ENCODE data around the gene CACNA2D3.

DNA sequence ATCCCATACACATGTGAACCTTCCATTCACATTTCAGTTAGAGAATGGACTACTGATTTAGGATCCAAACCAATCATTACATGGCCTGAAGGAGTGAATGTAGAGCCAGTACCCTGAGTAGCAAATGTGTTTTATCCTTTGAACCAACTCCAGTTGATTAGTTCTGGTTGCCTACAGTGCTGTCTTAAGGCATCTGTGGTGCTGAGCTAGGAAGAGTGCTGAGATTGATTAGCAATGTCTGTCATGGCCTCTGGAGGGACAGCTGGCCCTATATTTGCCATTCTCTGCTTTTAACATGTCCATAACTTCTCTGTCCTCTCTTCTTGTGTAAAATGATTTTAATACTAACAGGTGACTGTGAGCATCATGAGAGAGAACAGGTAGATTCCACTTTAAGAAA is 794.4 kb downstream of the CACNA2D3 start:
- no peak for TF ChIP-seq EP300 (conservative IDR thresholded peaks at IDR 0.05; ENCODE audit: poor library complexity, severe bottlenecking)
- TF ChIP-seq CTCF (IDR thresholded peaks at IDR 0.05; ENCODE audit: poor library complexity, severe bottlenecking): no peak
- TF ChIP-seq SMC3 (conservative IDR thresholded peaks at IDR 0.05; ENCODE audit: poor library complexity): no peak
- no peak for TF ChIP-seq RAD21 (conservative IDR thresholded peaks at IDR 0.05)
- TF ChIP-seq POLR2AphosphoS5 (IDR thresholded peaks at IDR 0.05): no peak
- TF ChIP-seq REST (IDR thresholded peaks at IDR 0.05; ENCODE audit: borderline replicate concordance): no peak
- no peak for TF ChIP-seq EZH2 (IDR thresholded peaks at IDR 0.05; ENCODE audit: borderline replicate concordance, insufficient read depth, low read length, poor library complexity, severe bottlenecking)
- TF ChIP-seq TAF1 (IDR thresholded peaks at IDR 0.05; ENCODE audit: low read depth): no peak

Data from neural cell (in vitro differentiated cells).